Erythroblast (primary cell): Measurements from ENCODE around the gene SHBG.

Experiments
- DNase-seq, 2 experiments: peaks; one replicate each; lab custom pipeline; 2025; lab: John Stamatoyannopoulos, UW
- GATA1 ChIP-seq: IDR thresholded peaks from 2 replicates; pipeline ENCODE4 v1.6.1; 2011; ENCODE audit warnings: low read depth, mild to moderate bottlenecking, control low read depth, low read length, moderate library complexity
- POLR2A ChIP-seq: IDR thresholded peaks from 2 replicates; pipeline ENCODE4 v1.6.1; 2011; ENCODE audit warnings: mild to moderate bottlenecking, low read length

SHBG gene

GRCh38 chr17:7626307-7626706, 3.6 kb upstream of the SHBG start:
- no peak for DNase-seq
- TF ChIP-seq GATA1 (no peak), POLR2A (no peak)

- TF ChIP-seq POLR2A (no peak), GATA1 (no peak)
Observed at GRCh38 chr17:7626956-7627249, 3.0 kb upstream of the SHBG start.

GRCh38 chr17:7627250-7628121, 2.4 kb upstream of the SHBG start, which contains the start of gene SAT2:
Gene SAT2 (minus strand): TSS chr17:7627821. CDS start chr17:7627635, 186 bp downstream.
- peak; percentile 89 to 91 for DNase-seq
- peak; percentile 28 for TF ChIP-seq POLR2A
- TF ChIP-seq GATA1 = no peak

More at GRCh38 chr17:7626956-7627249, 3.0 kb upstream of the SHBG start:
- peak in 1 of 2 experiments; percentile 50 for DNase-seq

GRCh38 chr17:7631398-7632380, 1.8 kb downstream of the SHBG start:
- TF ChIP-seq POLR2A = no peak
- no peak for TF ChIP-seq GATA1
- DNase-seq = no peak

GRCh38 chr17:7632492-7632894, 2.6 kb downstream of the SHBG start:
- DNase-seq = peak; percentile 80 to 86
- TF ChIP-seq POLR2A (no peak), GATA1 (no peak)

- no peak for TF ChIP-seq GATA1
- DNase-seq = no peak
Observed at GRCh38 chr17:7633093-7633492, 3.2 kb downstream of the SHBG start.

GRCh38 chr17:7634384-7634783, 4.4 kb downstream of the SHBG start:
- TF ChIP-seq GATA1 = no peak
- no peak for TF ChIP-seq POLR2A
- peak; percentile 47 to 63 for DNase-seq

- no peak for DNase-seq
- TF ChIP-seq POLR2A = no peak
- no peak for TF ChIP-seq GATA1
Observed at GRCh38 chr17:7636163-7636562, 6.2 kb downstream of the SHBG start.

- no peak for DNase-seq
- TF ChIP-seq GATA1 (no peak), POLR2A (no peak)
Observed at GRCh38 chr17:7640783-7641182, 10.8 kb downstream of the SHBG start.

GRCh38 chr17:7641635-7642034, 11.7 kb downstream of the SHBG start:
- peak; percentile 36 to 47 for DNase-seq
- peak; percentile 56 for TF ChIP-seq POLR2A

- no peak for DNase-seq
- TF ChIP-seq GATA1 (no peak), POLR2A (no peak)
Observed at GRCh38 chr17:7644775-7645174, 14.8 kb downstream of the SHBG start.

GRCh38 chr17:7646457-7646856, 16.5 kb downstream of the SHBG start:
- TF ChIP-seq POLR2A = no peak
- no peak for TF ChIP-seq GATA1
- no peak for DNase-seq

- DNase-seq = peak; percentile 36 to 62
- TF ChIP-seq GATA1 (no peak), POLR2A (no peak)
Observed at GRCh38 chr17:7647018-7647417, 17.1 kb downstream of the SHBG start.
